Mesothelial cell of epicardium (in vitro differentiated cells): ENCODE results near the gene CDK17. TPM values are rescaled to one million over a fixed set of nuclear protein-coding genes. Genes with fewer than 3 reads are reported as not detected.
A peak's percentile ranks its signal among the peaks of the same experiment; 100 is the strongest.
"Not testable (repeated sequence)": the region's sequence is repeated elsewhere in the genome, so short reads cannot be mapped to it uniquely, and the experiment has no call there.

Source experiments
- DNase-seq, 2 experiments: peaks; one replicate each; pipeline ENCODE4 v3.0.0; 2021; ENCODE audit warnings: low spot score in 2 of 2; ENCODE audit not compliant: unreplicated experiment in 2 of 2
- H3K27ac Mint-ChIP-seq: 2 replicates; pipeline ENCODE4 v1.8.0; 2021; ENCODE audit warnings: mixed read lengths
- H3K27me3 Mint-ChIP-seq: 2 replicates; pipeline ENCODE4 v1.8.0; 2021; ENCODE audit warnings: low read depth, mixed read lengths
- H3K36me3 Mint-ChIP-seq: 2 replicates; pipeline ENCODE4 v1.8.0; 2021; ENCODE audit warnings: mixed read lengths
- H3K4me1 Mint-ChIP-seq: 2 replicates; pipeline ENCODE4 v1.8.0; 2021; ENCODE audit warnings: mixed read lengths
- H3K4me3 Mint-ChIP-seq: 2 replicates; pipeline ENCODE4 v1.8.0; 2021; ENCODE audit warnings: mild to moderate bottlenecking, moderate library complexity, mixed read lengths
- H3K9me3 Mint-ChIP-seq: 2 replicates; pipeline ENCODE4 v1.8.0; 2021; ENCODE audit warnings: mixed read lengths
- CTCF ChIP-seq: fragments of 200-600 bp; sonication (generic); IDR thresholded peaks from one replicate; pipeline ENCODE4 v1.5.0; 2021; ENCODE audit warnings: antibody characterized with exemption; ENCODE audit not compliant: unreplicated experiment
- total RNA-seq: library from RNA; stranded (reverse); gene quantifications from 3 replicates; pipeline ENCODE4 v1.2.1, GENCODE V29; 2021

Gene CDK17
- total RNA-seq, 1 donor from 2014 or later: 40.5 TPM

- H3K4me1 Mint-ChIP-seq: peaks cover 34% of the 10 kb centered on the region
- H3K4me3 Mint-ChIP-seq: no peak overlapping the region
- no peak for DNase-seq
- H3K9me3 Mint-ChIP-seq: no peaks in the 10 kb centered on the region
- no peak for TF ChIP-seq CTCF
- no peak overlapping the region for H3K27ac Mint-ChIP-seq
- H3K27me3 Mint-ChIP-seq: no peaks in the 10 kb centered on the region
- no peaks in the 10 kb centered on the region for H3K36me3 Mint-ChIP-seq
Observed at GRCh38 chr12:96395236-96395635, 5.0 kb downstream of the CDK17 start.

GRCh38 chr12:96393229-96393628, 7.0 kb downstream of the CDK17 start:
- H3K27ac Mint-ChIP-seq, H3K9me3 Mint-ChIP-seq, H3K36me3 Mint-ChIP-seq, H3K4me3 Mint-ChIP-seq, H3K27me3 Mint-ChIP-seq, DNase-seq: not testable (repeated sequence)
- H3K4me1 Mint-ChIP-seq: peaks cover 29% of the 10 kb centered on the region

- Mint-ChIP-seq H3K4me3 (no peak overlapping the region), H3K4me1 (peaks cover 25% of the 10 kb centered on the region), H3K9me3 (no peaks in the 10 kb centered on the region), H3K36me3 (no peaks in the 10 kb centered on the region), H3K27me3 (no peaks in the 10 kb centered on the region), H3K27ac (peak overlapping the region; percentile 63)
- no peak for DNase-seq
- TF ChIP-seq CTCF: no peak
Observed at GRCh38 chr12:96392397-96392796, 7.8 kb downstream of the CDK17 start.

- TF ChIP-seq CTCF: no peak
- Mint-ChIP-seq H3K27ac (no peak overlapping the region), H3K9me3 (peaks cover 11% of the 10 kb centered on the region), H3K36me3 (peaks cover 5% of the 10 kb centered on the region), H3K4me1 (peaks cover 10% of the 10 kb centered on the region), H3K4me3 (no peak overlapping the region), H3K27me3 (no peaks in the 10 kb centered on the region)
- DNase-seq: no peak
Observed at GRCh38 chr12:96387981-96388380, 12.3 kb downstream of the CDK17 start.

GRCh38 chr12:96386794-96387193, 13.4 kb downstream of the CDK17 start:
- H3K4me1 Mint-ChIP-seq: peaks cover 6% of the 10 kb centered on the region
- DNase-seq: no peak
- H3K9me3 Mint-ChIP-seq: peaks cover 21% of the 10 kb centered on the region
- peaks cover 13% of the 10 kb centered on the region for H3K36me3 Mint-ChIP-seq
- TF ChIP-seq CTCF: no peak
- H3K4me3 Mint-ChIP-seq: no peak overlapping the region
- no peaks in the 10 kb centered on the region for H3K27me3 Mint-ChIP-seq
- no peak overlapping the region for H3K27ac Mint-ChIP-seq

GRCh38 chr12:96383991-96384390, 16.2 kb downstream of the CDK17 start:
- H3K27me3 Mint-ChIP-seq: no peaks in the 10 kb centered on the region
- no peak for TF ChIP-seq CTCF
- DNase-seq: no peak
- no peak overlapping the region for H3K4me3 Mint-ChIP-seq
- peaks cover 6% of the 10 kb centered on the region for H3K4me1 Mint-ChIP-seq
- H3K36me3 Mint-ChIP-seq: peaks cover 14% of the 10 kb centered on the region
- H3K27ac Mint-ChIP-seq: no peak overlapping the region
- H3K9me3 Mint-ChIP-seq: peaks cover 29% of the 10 kb centered on the region
